VCaP (cell line): Measurements from ENCODE around the gene ZNF648.

Experiments
- H3K27ac ChIP-seq: fragments of 450-650 bp; 2 replicates; pipeline ENCODE4 v1.5.1; 2017
- TF ChIP-seq, protein P1 (sequence below): fragments of 450-650 bp; conservative IDR thresholded peaks from 2 replicates; pipeline ENCODE4 v1.5.1; 2017; ENCODE audit warnings: mild to moderate bottlenecking, moderate library complexity

The ZNF648 gene

GRCh38 chr1:182004601-182005000, 56.9 kb downstream of the ZNF648 start:
- TF ChIP-seq, protein P1, sequence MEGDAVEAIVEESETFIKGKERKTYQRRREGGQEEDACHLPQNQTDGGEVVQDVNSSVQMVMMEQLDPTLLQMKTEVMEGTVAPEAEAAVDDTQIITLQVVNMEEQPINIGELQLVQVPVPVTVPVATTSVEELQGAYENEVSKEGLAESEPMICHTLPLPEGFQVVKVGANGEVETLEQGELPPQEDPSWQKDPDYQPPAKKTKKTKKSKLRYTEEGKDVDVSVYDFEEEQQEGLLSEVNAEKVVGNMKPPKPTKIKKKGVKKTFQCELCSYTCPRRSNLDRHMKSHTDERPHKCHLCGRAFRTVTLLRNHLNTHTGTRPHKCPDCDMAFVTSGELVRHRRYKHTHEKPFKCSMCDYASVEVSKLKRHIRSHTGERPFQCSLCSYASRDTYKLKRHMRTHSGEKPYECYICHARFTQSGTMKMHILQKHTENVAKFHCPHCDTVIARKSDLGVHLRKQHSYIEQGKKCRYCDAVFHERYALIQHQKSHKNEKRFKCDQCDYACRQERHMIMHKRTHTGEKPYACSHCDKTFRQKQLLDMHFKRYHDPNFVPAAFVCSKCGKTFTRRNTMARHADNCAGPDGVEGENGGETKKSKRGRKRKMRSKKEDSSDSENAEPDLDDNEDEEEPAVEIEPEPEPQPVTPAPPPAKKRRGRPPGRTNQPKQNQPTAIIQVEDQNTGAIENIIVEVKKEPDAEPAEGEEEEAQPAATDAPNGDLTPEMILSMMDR: no peak
- H3K27ac ChIP-seq: no peak overlapping the region
